Liver (tissue), 9 donors: Measurements from ENCODE around the gene DPP4. TPM values are rescaled to one million over a fixed set of nuclear protein-coding genes. Genes with fewer than 3 reads are reported as not detected.
A peak's percentile ranks its signal among the peaks of the same experiment; 100 is the strongest.

Source experiments
- DNase-seq: peaks from one replicate; pipeline ENCODE4 v3.0.0-alpha.2; 2017; ENCODE audit warnings: low spot score
- H3K27ac ChIP-seq, 2 donors: one replicate each; pipeline ENCODE4 v1.7.0; 2013; ENCODE audit warnings: inconsistent platforms in 2 of 2, low read length in 2 of 2, control low read depth in 1 of 2, low read depth in 1 of 2, mild to moderate bottlenecking in 1 of 2
- H3K27me3 ChIP-seq, 4 donors: one replicate each; pipeline versions ENCODE4 v1.6.1 to v1.7.0; 2013; ENCODE audit warnings: low read length in 3 of 4, inconsistent platforms in 1 of 4, mild to moderate bottlenecking in 1 of 4, moderate library complexity in 1 of 4; ENCODE audit not compliant: control insufficient read depth in 4 of 4, insufficient read depth in 4 of 4
- H3K36me3 ChIP-seq, 4 donors: one replicate each; pipeline versions ENCODE4 v1.6.1 to v1.7.0; 2013; ENCODE audit warnings: low read length in 3 of 4, mild to moderate bottlenecking in 3 of 4, low read depth in 1 of 4, moderate library complexity in 1 of 4; ENCODE audit not compliant: control insufficient read depth in 4 of 4, insufficient read depth in 3 of 4
- H3K4me1 ChIP-seq, 4 donors: one replicate each; pipeline versions ENCODE4 v1.6.1 to v1.7.0; 2013; ENCODE audit warnings: low read length in 3 of 4, mild to moderate bottlenecking in 3 of 4, moderate library complexity in 1 of 4; ENCODE audit not compliant: control insufficient read depth in 4 of 4, insufficient read depth in 4 of 4
- H3K4me3 ChIP-seq, 3 donors: one replicate each; pipeline versions ENCODE4 v1.6.1 to v1.7.0; 2013; ENCODE audit warnings: low read length in 3 of 3, control low read depth in 1 of 3, low read depth in 1 of 3, mild to moderate bottlenecking in 1 of 3
- H3K9ac ChIP-seq, 2 donors: one replicate each; pipeline ENCODE4 v1.7.0; 2013; ENCODE audit warnings: low read length in 2 of 2, mild to moderate bottlenecking in 2 of 2, moderate library complexity in 2 of 2, control low read depth in 1 of 2, low read depth in 1 of 2
- H3K9me3 ChIP-seq, 4 donors: one replicate each; pipeline versions ENCODE4 v1.6.1 to v1.7.0; 2013; ENCODE audit warnings: low read length in 3 of 4; ENCODE audit not compliant: control insufficient read depth in 4 of 4
- EGR1 ChIP-seq, 2 donors: IDR thresholded peaks; 2 replicates each; pipeline ENCODE4 v1.6.1; 2016 to 2018; ENCODE audit warnings: antibody characterized with exemption in 2 of 2, low read depth in 2 of 2
- FOXA1 ChIP-seq: IDR thresholded peaks from 2 replicates; pipeline ENCODE4 v1.6.1; 2016; ENCODE audit warnings: antibody characterized with exemption
- HNF4A ChIP-seq, 2 donors: conservative IDR thresholded peaks; 2 replicates each; pipeline ENCODE4 v1.6.1; 2016; ENCODE audit warnings: antibody characterized with exemption in 2 of 2, mild to moderate bottlenecking in 2 of 2
- HNF4G ChIP-seq: IDR thresholded peaks from 2 replicates; pipeline ENCODE4 v1.6.1; 2016; ENCODE audit warnings: antibody characterized with exemption
- JUND ChIP-seq, 2 donors: IDR thresholded peaks; 2 replicates each; pipeline ENCODE4 v1.6.1; 2016; ENCODE audit warnings: antibody characterized with exemption in 2 of 2
- RAD21 ChIP-seq, 2 donors: IDR thresholded peaks; 2 replicates each; pipeline ENCODE4 v1.6.1; 2016; ENCODE audit warnings: antibody characterized with exemption in 2 of 2, mild to moderate bottlenecking in 2 of 2
- RXRA ChIP-seq, 2 donors: IDR thresholded peaks; 2 replicates each; pipeline ENCODE4 v1.6.1; 2017 to 2018; ENCODE audit warnings: antibody characterized with exemption in 2 of 2, mild to moderate bottlenecking in 1 of 2
- SP1 ChIP-seq: IDR thresholded peaks from 2 replicates; pipeline ENCODE4 v1.6.1; 2018; ENCODE audit warnings: antibody characterized with exemption, mild to moderate bottlenecking
- TAF1 ChIP-seq: conservative IDR thresholded peaks from 2 replicates; pipeline ENCODE4 v1.6.1; 2016; ENCODE audit warnings: antibody characterized with exemption, mild to moderate bottlenecking
- YY1 ChIP-seq: IDR thresholded peaks from 2 replicates; pipeline ENCODE4 v1.6.1; 2016; ENCODE audit warnings: antibody characterized with exemption, mild to moderate bottlenecking
- WGBS: extraction: QIAGEN DNeasy Blood & Tissue Kit; methylation state at CpG from one replicate; pipeline ENCODE4 v1.1.7; 2013; 5-methylcytosine and 5-hydroxymethylcytosine counted together
- polyA plus RNA-seq, 2 donors: library from polyadenylated mRNA; stranded (reverse) in 1 of 2; unstranded in 1 of 2; fragments of 200-250 nt in 1 of 2; fragments of >200 nt in 1 of 2; fragmentation: Nextera tagmentation in 1 of 2; extraction: Ambion mirVana in 1 of 2; gene quantifications; one replicate each; pipeline versions ENCODE4 v1.2.1 to v1.2.3, GENCODE V29; 2013 to 2015
- total RNA-seq, 2 donors: library from RNA; depleted of rRNA; stranded (reverse); fragments of >200 nt; gene quantifications; one replicate each; pipeline ENCODE4 v1.2.3, GENCODE V29; 2014
- TF ChIP-seq, protein P1 (sequence below): IDR thresholded peaks from 2 replicates; pipeline ENCODE4 v1.6.1; 2016; ENCODE audit warnings: antibody characterized with exemption, mild to moderate bottlenecking
- donor health status: healthy.
- donor health status: healthy.
- donor health status: healthy.
- donor health status: healthy.
- donor health status: healthy.

The DPP4 gene
- total and polyA plus RNA-seq, 4 donors, result 9.6 to 30.1 (median 13.5) TPM

DNA sequence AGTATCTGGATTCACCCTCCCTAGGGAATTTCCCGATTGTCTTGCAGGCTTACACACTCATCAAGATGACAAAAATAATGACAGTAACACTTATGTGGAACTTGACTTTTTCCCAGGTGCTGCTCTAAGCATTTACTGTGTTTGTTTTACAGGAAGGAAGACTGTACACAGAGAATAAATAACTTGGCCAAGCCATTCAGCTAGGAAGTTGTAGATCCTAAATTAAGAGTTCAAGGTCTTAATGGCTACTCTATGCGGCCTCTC, 549 bp upstream of the DPP4 start:
- H3K27ac ChIP-seq, result no peak overlapping the region
- H3K27me3 ChIP-seq, result no peaks in the 10 kb centered on the region
- H3K9ac ChIP-seq, result peak overlapping the region in 1 of 2 donors; percentile 40
- H3K4me1 ChIP-seq, result peaks cover 0 to 25% (median 17%) of the 10 kb centered on the region in 4 donors
- H3K4me3 ChIP-seq, result peak overlapping the region in 2 of 3 donors; percentile 46 to 68
- no peak for DNase-seq
- WGBS, result 59% methylated on average over 2 of the region's 2 CpGs
- no peak for TF ChIP-seq TAF1
- no peak for TF ChIP-seq EGR1 (IDR thresholded peaks at IDR 0.05; ENCODE audit: low read depth in 2 of 2)
- TF ChIP-seq RXRA (IDR thresholded peaks at IDR 0.05), result no peak
- TF ChIP-seq HNF4A (conservative IDR thresholded peaks at IDR 0.05), result no peak
- TF ChIP-seq HNF4G, result no peak
- no peak for TF ChIP-seq RAD21 (IDR thresholded peaks at IDR 0.05)
- TF ChIP-seq FOXA1, result no peak
- TF ChIP-seq YY1, result no peak
- TF ChIP-seq JUND (IDR thresholded peaks at IDR 0.05), result no peak
- TF ChIP-seq SP1, result no peak
- H3K36me3 ChIP-seq, result no peaks in the 10 kb centered on the region
- peaks cover 0 to 11% (median under 1%) of the 10 kb centered on the region in 4 donors for H3K9me3 ChIP-seq

DNA sequence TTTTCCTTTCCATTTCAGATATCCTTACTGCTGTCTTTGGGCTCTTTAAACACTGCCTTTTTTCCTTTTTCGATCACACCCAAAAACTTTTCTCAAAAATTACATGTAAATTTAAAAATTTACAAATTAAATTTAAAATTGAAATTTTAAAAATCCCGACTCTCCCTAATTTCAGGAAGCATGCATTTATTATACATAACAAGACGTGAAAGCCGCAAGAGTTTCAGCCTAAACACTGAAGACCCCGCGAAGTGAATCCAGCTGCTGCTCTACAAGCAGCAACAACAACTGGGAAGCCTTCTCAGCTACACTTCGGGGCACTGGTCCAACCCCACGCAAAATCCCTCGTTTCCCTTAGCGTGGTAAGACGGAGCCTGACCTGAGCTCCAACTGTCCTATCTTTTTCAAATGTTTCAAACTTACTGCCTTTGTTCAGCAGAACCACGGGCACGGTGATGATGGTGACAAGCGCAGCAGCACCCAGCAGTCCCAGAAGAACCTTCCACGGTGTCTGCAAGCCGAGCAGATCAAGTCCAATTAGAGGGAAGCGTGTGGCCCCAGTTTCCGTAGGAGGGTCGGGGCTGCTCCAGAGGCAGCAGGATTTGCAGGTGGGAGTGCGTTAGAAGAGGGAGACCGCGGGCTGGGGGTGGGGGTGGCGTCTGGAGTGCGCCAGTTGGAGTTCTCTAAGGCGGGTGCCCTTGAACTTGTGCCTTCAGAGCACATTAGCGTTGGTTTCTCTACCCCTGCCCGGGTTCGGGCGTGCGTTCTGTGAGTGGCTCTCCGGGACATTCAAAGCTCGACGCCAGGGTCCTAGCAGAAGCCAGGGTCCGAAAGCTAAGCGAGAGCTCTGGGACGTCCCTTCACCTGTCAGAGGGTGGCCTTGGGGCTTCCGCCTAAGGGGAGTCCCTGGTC, 783 bp downstream of the DPP4 start:
- Histone ChIP-seq H3K27ac (peak overlapping the region in 1 of 2 donors; percentile 77), H3K9ac (peak overlapping the region; percentile 14 to 72), H3K36me3 (no peaks in the 10 kb centered on the region), H3K9me3 (no peaks in the 10 kb centered on the region), H3K27me3 (no peaks in the 10 kb centered on the region), H3K4me3 (peak overlapping the region; percentile 68 to 74 (median 73)), H3K4me1 (peaks cover 0 to 25% (median 17%) of the 10 kb centered on the region in 4 donors)
- WGBS, result 10% methylated on average over 37 of the region's 37 CpGs
- DNase-seq, result no peak
- TF ChIP-seq RAD21 (IDR thresholded peaks at IDR 0.05), result peak in 1 of 2 donors; percentile 3
- no peak for TF ChIP-seq SP1
- TF ChIP-seq, protein P1, sequence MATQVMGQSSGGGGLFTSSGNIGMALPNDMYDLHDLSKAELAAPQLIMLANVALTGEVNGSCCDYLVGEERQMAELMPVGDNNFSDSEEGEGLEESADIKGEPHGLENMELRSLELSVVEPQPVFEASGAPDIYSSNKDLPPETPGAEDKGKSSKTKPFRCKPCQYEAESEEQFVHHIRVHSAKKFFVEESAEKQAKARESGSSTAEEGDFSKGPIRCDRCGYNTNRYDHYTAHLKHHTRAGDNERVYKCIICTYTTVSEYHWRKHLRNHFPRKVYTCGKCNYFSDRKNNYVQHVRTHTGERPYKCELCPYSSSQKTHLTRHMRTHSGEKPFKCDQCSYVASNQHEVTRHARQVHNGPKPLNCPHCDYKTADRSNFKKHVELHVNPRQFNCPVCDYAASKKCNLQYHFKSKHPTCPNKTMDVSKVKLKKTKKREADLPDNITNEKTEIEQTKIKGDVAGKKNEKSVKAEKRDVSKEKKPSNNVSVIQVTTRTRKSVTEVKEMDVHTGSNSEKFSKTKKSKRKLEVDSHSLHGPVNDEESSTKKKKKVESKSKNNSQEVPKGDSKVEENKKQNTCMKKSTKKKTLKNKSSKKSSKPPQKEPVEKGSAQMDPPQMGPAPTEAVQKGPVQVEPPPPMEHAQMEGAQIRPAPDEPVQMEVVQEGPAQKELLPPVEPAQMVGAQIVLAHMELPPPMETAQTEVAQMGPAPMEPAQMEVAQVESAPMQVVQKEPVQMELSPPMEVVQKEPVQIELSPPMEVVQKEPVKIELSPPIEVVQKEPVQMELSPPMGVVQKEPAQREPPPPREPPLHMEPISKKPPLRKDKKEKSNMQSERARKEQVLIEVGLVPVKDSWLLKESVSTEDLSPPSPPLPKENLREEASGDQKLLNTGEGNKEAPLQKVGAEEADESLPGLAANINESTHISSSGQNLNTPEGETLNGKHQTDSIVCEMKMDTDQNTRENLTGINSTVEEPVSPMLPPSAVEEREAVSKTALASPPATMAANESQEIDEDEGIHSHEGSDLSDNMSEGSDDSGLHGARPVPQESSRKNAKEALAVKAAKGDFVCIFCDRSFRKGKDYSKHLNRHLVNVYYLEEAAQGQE, result peak; percentile 40
- peak in 1 of 2 donors; percentile 37 for TF ChIP-seq RXRA (IDR thresholded peaks at IDR 0.05)
- peak; percentile 34 for TF ChIP-seq YY1

DNA sequence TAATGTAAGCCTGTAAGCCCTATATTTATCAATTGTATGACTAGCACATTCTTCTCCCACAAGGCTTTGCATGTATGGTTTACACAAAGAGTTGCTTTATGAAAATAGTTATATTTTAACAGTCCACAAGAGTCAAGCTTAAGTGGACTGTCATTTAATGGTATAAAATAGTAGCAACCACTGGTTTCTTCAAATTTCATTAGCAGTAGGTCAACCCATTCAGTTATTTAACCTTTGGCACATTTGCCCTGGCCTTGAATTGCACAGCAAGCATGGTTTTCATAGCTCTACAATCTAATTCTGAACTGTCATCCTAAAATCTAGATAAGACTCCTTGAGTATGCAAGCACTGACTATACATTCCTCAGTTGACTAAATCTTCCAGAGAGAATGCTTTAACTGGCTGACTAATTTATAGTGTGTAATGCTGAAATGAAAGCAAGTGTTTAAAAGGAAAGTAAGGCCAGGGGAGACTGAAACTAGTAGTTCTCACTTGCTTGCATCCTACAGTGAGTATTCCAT, 1.8 kb downstream of the DPP4 start:
- no peak overlapping the region for H3K27ac ChIP-seq
- DNase-seq, result no peak
- H3K27me3 ChIP-seq, result no peaks in the 10 kb centered on the region
- H3K9me3 ChIP-seq, result no peaks in the 10 kb centered on the region
- H3K9ac ChIP-seq, result no peak overlapping the region
- peaks cover 0 to 25% (median 17%) of the 10 kb centered on the region in 4 donors for H3K4me1 ChIP-seq
- TF ChIP-seq HNF4G, result no peak
- peak; percentile 43 to 67 for TF ChIP-seq RXRA (IDR thresholded peaks at IDR 0.05)
- peak; percentile 17 for TF ChIP-seq SP1
- H3K4me3 ChIP-seq, result peak overlapping the region in 1 of 3 donors; percentile 8
- H3K36me3 ChIP-seq, result no peaks in the 10 kb centered on the region
